Smooth muscle cell (in vitro differentiated cells): ENCODE data around the gene KPRP. TPM values are rescaled to one million over a fixed set of nuclear protein-coding genes. Genes with fewer than 3 reads are reported as not detected.

ENCODE experiments used
- DNase-seq: peaks from one replicate; lab custom pipeline; 2025; ENCODE audit not compliant: unreplicated experiment; lab: John Stamatoyannopoulos, UW
- H2AFZ ChIP-seq: fragments of 200-600 bp; sonication (generic); 2 replicates; pipeline ENCODE4 v1.6.0; 2016; ENCODE audit warnings: antibody characterized with exemption, low read depth, mild to moderate bottlenecking
- H3F3A ChIP-seq: fragments of 200-600 bp; sonication (generic); 2 replicates; pipeline ENCODE4 v1.6.0; 2017; ENCODE audit warnings: antibody characterized with exemption, low read depth
- H3K27ac ChIP-seq: fragments of 200-600 bp; sonication (generic); 2 replicates; pipeline ENCODE4 v1.5.1; 2016; ENCODE audit warnings: low read depth, mild to moderate bottlenecking
- H3K27me3 ChIP-seq: fragments of 200-600 bp; sonication (generic); 2 replicates; pipeline ENCODE4 v1.6.1; 2016; ENCODE audit warnings: low read depth, mild to moderate bottlenecking
- H3K36me3 ChIP-seq: fragments of 200-600 bp; sonication (generic); 2 replicates; pipeline ENCODE4 v1.5.1; 2016; ENCODE audit warnings: low read depth
- H3K4me1 ChIP-seq: fragments of 200-600 bp; sonication (generic); 2 replicates; pipeline ENCODE4 v1.5.1; 2016; ENCODE audit warnings: low read depth
- H3K4me2 ChIP-seq: fragments of 200-600 bp; sonication (generic); 2 replicates; pipeline ENCODE4 v1.6.0; 2016; ENCODE audit warnings: mild to moderate bottlenecking
- H3K4me3 ChIP-seq: fragments of 200-600 bp; sonication (generic); 2 replicates; pipeline ENCODE4 v1.5.1; 2016; ENCODE audit warnings: mild to moderate bottlenecking
- H3K79me2 ChIP-seq: fragments of 200-600 bp; sonication (generic); 2 replicates; pipeline ENCODE4 v1.6.0; 2016; ENCODE audit warnings: low read depth, mild to moderate bottlenecking
- H3K9ac ChIP-seq: fragments of 200-600 bp; sonication (generic); 2 replicates; pipeline ENCODE4 v1.6.0; 2016; ENCODE audit warnings: low read depth
- H3K9me3 ChIP-seq: fragments of 200-600 bp; sonication (generic); replicated peaks from 2 replicates; pipeline ENCODE4 v1.5.1; 2016; ENCODE audit warnings: low read depth
- H4K20me1 ChIP-seq: fragments of 200-600 bp; sonication (generic); 2 replicates; pipeline ENCODE4 v1.6.0; 2016; ENCODE audit warnings: low read depth
- WGBS: methylation state at CpG from one replicate; pipeline ENCODE4 v1.1.7; 2016; ENCODE audit warnings: low lambda C conversion rate; 5-methylcytosine and 5-hydroxymethylcytosine counted together
- polyA plus RNA-seq: library from polyadenylated mRNA; unstranded; fragments of >200 nt; fragmentation: Nextera tagmentation; extraction: Ambion mirVana; gene quantifications from 2 replicates; pipeline ENCODE4 v1.2.1, GENCODE V29; 2016
- total RNA-seq: library from RNA; depleted of rRNA; stranded (reverse); fragments of >200 nt; gene quantifications from 2 replicates; pipeline ENCODE4 v1.2.3, GENCODE V29; 2014
- TF ChIP-seq, protein P1 (sequence below): fragments of 200-600 bp; sonication (generic); IDR thresholded peaks from 2 replicates; pipeline ENCODE4 v1.5.1; 2017; ENCODE audit warnings: borderline replicate concordance, mild to moderate bottlenecking, antibody characterized with exemption; ENCODE audit not compliant: insufficient read depth, poor library complexity, severe bottlenecking

KPRP gene
- total and polyA plus RNA-seq, 2 experiments from 2014 or later = not detected

DNA sequence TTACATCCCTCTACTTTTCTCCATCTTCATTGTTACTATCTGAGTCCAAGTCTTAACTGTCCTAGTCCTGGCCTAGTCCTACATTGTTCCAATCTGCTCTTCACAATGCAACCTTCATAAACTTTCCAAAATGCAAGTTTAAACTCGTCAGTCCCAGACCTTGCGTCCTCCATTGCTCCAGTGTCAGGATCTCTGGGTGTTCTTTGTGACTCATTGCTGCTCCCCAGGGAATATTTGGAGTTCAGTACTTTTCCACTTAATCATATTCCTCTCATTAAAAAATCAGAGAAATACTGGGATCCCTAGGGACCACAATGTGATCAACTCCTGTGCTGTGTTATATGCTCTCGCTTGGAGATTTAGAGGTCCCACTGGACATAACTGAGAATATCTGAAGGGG, 18.0 kb upstream of the KPRP start:
- Histone ChIP-seq H3K27me3 (no peaks in the 10 kb centered on the region), H2AFZ (no peak overlapping the region), H4K20me1 (no peaks in the 10 kb centered on the region), H3F3A (no peaks in the 10 kb centered on the region), H3K9ac (no peak overlapping the region), H3K4me3 (no peak overlapping the region), H3K27ac (no peak overlapping the region), H3K79me2 (no peaks in the 10 kb centered on the region), H3K9me3 (peaks cover 6% of the 10 kb centered on the region), H3K4me1 (no peaks in the 10 kb centered on the region), H3K4me2 (no peak overlapping the region), H3K36me3 (no peaks in the 10 kb centered on the region)
- no peak for DNase-seq
- WGBS = 69% methylated on average over 3 of the region's 3 CpGs
- TF ChIP-seq, protein P1, sequence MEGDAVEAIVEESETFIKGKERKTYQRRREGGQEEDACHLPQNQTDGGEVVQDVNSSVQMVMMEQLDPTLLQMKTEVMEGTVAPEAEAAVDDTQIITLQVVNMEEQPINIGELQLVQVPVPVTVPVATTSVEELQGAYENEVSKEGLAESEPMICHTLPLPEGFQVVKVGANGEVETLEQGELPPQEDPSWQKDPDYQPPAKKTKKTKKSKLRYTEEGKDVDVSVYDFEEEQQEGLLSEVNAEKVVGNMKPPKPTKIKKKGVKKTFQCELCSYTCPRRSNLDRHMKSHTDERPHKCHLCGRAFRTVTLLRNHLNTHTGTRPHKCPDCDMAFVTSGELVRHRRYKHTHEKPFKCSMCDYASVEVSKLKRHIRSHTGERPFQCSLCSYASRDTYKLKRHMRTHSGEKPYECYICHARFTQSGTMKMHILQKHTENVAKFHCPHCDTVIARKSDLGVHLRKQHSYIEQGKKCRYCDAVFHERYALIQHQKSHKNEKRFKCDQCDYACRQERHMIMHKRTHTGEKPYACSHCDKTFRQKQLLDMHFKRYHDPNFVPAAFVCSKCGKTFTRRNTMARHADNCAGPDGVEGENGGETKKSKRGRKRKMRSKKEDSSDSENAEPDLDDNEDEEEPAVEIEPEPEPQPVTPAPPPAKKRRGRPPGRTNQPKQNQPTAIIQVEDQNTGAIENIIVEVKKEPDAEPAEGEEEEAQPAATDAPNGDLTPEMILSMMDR = no peak

DNA sequence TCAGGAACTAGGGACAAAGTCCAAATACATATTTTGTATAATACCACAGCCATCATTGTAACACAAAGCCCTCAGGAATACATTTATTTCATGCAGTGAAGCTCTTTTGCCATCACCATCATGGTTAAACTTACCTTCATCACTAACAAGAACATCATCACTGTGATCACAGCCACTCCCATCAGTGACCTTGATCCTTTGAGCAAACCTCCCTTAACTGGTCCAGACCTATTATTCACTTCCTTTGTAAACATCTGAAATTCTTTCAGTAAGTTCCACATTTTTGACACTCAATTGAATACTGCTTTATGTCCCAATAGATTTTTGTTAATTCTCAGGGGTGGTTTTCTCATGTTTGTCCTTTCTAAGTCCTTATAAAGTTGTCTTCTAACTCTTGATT, 16.2 kb upstream of the KPRP start:
- no peak for DNase-seq
- H3K27me3 ChIP-seq = no peaks in the 10 kb centered on the region
- H3F3A ChIP-seq = no peaks in the 10 kb centered on the region
- no peak overlapping the region for H3K4me3 ChIP-seq
- TF ChIP-seq, protein P1 = no peak
- H3K4me2 ChIP-seq = no peak overlapping the region
- no peak overlapping the region for H2AFZ ChIP-seq
- H3K27ac ChIP-seq = no peak overlapping the region
- no peak overlapping the region for H3K9ac ChIP-seq
- H3K4me1 ChIP-seq = no peaks in the 10 kb centered on the region
- H3K79me2 ChIP-seq = no peaks in the 10 kb centered on the region
- peaks cover 8% of the 10 kb centered on the region for H3K9me3 ChIP-seq
- H3K36me3 ChIP-seq = no peaks in the 10 kb centered on the region
- H4K20me1 ChIP-seq = no peaks in the 10 kb centered on the region

DNA sequence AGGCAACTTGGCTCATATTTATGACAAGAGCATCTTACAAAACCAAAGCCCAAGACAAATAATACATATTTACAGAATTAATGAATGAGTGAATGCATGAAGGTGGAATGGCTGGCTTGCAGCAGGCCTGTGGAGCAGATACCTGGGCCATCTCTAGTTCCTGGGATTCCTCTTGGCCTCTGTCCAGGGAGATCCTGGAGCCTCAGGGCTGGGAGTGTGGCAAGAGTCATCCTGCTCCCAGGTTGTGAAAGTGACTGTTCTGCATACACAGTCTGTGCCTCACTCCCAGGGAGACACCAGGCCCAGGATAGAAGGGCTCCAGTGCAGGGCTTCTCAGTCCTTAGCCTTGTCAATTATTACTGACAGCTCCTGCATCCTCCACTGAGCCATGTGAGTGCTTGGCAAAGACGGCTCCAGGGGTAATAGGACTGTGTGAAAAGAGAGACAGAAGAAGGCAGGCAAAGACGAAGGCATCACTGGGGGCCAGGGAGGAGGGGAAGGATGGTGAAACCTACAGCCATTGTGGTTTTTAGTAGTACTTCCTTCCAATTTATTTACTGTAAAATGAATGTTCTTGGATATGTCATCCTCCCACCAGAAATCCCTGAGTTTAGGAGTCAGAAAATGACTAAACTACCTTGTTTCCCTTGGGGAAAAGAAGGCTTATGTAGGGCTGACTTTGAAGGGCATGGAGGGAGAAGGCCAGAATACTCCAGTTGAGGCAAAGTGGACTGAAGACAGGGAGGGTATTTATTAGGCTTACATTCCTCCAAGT, 14.3 kb upstream of the KPRP start:
- Histone ChIP-seq H3K4me2 (no peak overlapping the region), H3K27ac (no peak overlapping the region), H3K36me3 (no peaks in the 10 kb centered on the region), H3K79me2 (no peaks in the 10 kb centered on the region), H2AFZ (no peak overlapping the region), H3K4me3 (no peak overlapping the region), H3K27me3 (no peaks in the 10 kb centered on the region), H3K9me3 (peaks cover 9% of the 10 kb centered on the region), H4K20me1 (no peaks in the 10 kb centered on the region), H3K4me1 (no peaks in the 10 kb centered on the region), H3F3A (no peaks in the 10 kb centered on the region), H3K9ac (no peak overlapping the region)
- 45% methylated on average over 2 of the region's 2 CpGs for WGBS
- DNase-seq = no peak
- TF ChIP-seq, protein P1 = no peak

DNA sequence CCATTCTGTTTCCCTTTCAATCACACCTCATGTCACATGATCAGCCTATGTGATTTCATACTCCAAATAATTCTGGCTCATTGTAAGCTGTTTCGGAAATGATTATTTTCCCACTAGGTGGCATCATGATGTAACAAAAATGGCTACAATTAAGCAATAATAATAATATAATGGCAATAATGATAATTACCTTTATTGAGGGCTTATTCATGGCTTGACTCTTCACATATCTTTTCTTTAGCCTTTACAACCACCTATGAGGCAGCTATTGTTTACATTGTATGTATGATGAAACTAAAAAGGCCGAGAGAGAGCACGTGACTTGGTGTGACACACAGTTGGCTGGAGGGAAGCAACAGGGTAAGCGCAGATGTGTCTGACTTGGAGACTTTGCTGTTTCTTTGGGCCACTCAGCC, 12.5 kb upstream of the KPRP start:
- Histone ChIP-seq H4K20me1 (no peaks in the 10 kb centered on the region), H3F3A (no peaks in the 10 kb centered on the region), H3K9me3 (peaks cover 4% of the 10 kb centered on the region), H3K27me3 (no peaks in the 10 kb centered on the region), H3K4me3 (no peak overlapping the region), H2AFZ (no peak overlapping the region), H3K9ac (no peak overlapping the region), H3K4me2 (no peak overlapping the region), H3K36me3 (no peaks in the 10 kb centered on the region), H3K4me1 (no peaks in the 10 kb centered on the region), H3K79me2 (no peaks in the 10 kb centered on the region), H3K27ac (no peak overlapping the region)
- DNase-seq = no peak
- TF ChIP-seq, protein P1 = no peak
- 94% methylated on average over 4 of the region's 4 CpGs for WGBS
